Suprapubic skin (tissue), 4 donors: ENCODE data around the gene TREML4.

ENCODE experiments used
- CTCF ChIP-seq, 2 donors: fragments of 200-600 bp in 1 of 2; fragments of 450-650 bp in 1 of 2; sonication (generic) in 1 of 2; IDR thresholded peaks; one replicate each; pipeline ENCODE4 v1.5.1; 2016 to 2019; ENCODE audit warnings: antibody characterized with exemption in 2 of 2, mild to moderate bottlenecking in 1 of 2, moderate library complexity in 1 of 2
- EP300 ChIP-seq: sonication (generic); formaldehyde crosslinking; IDR thresholded peaks from one replicate; pipeline ENCODE4 v1.6.1; 2017; ENCODE audit warnings: antibody characterized with exemption
- POLR2A ChIP-seq, 2 donors: fragments of 450-650 bp; IDR thresholded peaks; one replicate each; pipeline ENCODE4 v1.6.1; 2017; ENCODE audit warnings: antibody characterized with exemption in 2 of 2, mild to moderate bottlenecking in 2 of 2, moderate library complexity in 2 of 2
- POLR2AphosphoS5 ChIP-seq, 3 donors: sonication (generic); formaldehyde crosslinking; IDR thresholded peaks; one replicate each; pipeline ENCODE4 v1.6.1; 2017; ENCODE audit warnings: antibody characterized with exemption in 3 of 3

GRCh38 chr6:41224800-41225199 is 3.3 kb upstream of the TREML4 start:
- no peak for TF ChIP-seq EP300
- no peak for TF ChIP-seq CTCF (IDR thresholded peaks at IDR 0.05)
- TF ChIP-seq POLR2A (IDR thresholded peaks at IDR 0.05) = no peak
- no peak for TF ChIP-seq POLR2AphosphoS5 (IDR thresholded peaks at IDR 0.05)
